Heart left ventricle (tissue), 16 donors: ENCODE results near the gene DNAJB9. TPM values are rescaled to one million over a fixed set of nuclear protein-coding genes. Genes with fewer than 3 reads are reported as not detected.

ENCODE experiments used
- ATAC-seq, 4 donors: fragments of 200-7000 bp; cut with Tn5 transposase; one replicate each; pipeline ENCODE4 v1.9.1; 2020 to 2022; ENCODE audit warnings: moderate library complexity in 4 of 4, mild to moderate bottlenecking in 3 of 4, moderate number of reproducible peaks in 1 of 4
- DNase-seq, 5 donors: peaks; one replicate each; pipeline ENCODE4 v3.0.0-alpha.2; 2020
- H3K27ac ChIP-seq, 12 donors: fragments of 200-600 bp; sonication (generic) in 4 of 12; one replicate each; pipeline versions ENCODE4 v1.5.0 to v1.8.0; 2016 to 2022; ENCODE audit warnings: mild to moderate bottlenecking in 2 of 12
- H3K27me3 ChIP-seq, 9 donors: fragments of 200-600 bp; sonication (generic) in 2 of 9; one replicate each; pipeline versions ENCODE4 v1.5.1 to v1.8.0; 2016 to 2022; ENCODE audit warnings: mild to moderate bottlenecking in 3 of 9
- H3K36me3 ChIP-seq, 9 donors: fragments of 200-600 bp; sonication (generic) in 2 of 9; one replicate each; pipeline versions ENCODE4 v1.5.0 to v1.8.0; 2018 to 2022; ENCODE audit warnings: mild to moderate bottlenecking in 2 of 9
- H3K4me1 ChIP-seq, 12 donors: fragments of 200-600 bp; sonication (generic) in 4 of 12; one replicate each; pipeline versions ENCODE4 v1.5.0 to v1.8.0; 2016 to 2022; ENCODE audit warnings: mild to moderate bottlenecking in 3 of 12
- H3K4me3 ChIP-seq, 12 donors: fragments of 200-600 bp; sonication (generic) in 4 of 12; one replicate each; pipeline versions ENCODE4 v1.5.0 to v1.8.0; 2017 to 2022; ENCODE audit warnings: mild to moderate bottlenecking in 9 of 12, moderate library complexity in 4 of 12
- H3K9me3 ChIP-seq, 12 donors: fragments of 200-600 bp; sonication (generic) in 4 of 12; one replicate each; pipeline versions ENCODE4 v1.5.0 to v1.8.0; 2016 to 2022; ENCODE audit warnings: mild to moderate bottlenecking in 1 of 12
- CTCF ChIP-seq, 12 donors: fragments of 200-600 bp; sonication (generic) in 4 of 12; IDR thresholded peaks; one replicate each; pipeline versions ENCODE4 v1.5.0 to v1.8.0; 2018 to 2022; ENCODE audit warnings: antibody characterized with exemption in 12 of 12, mild to moderate bottlenecking in 5 of 12
- POLR2A ChIP-seq, 2 donors: fragments of 450-650 bp; IDR thresholded peaks; one replicate each; pipeline ENCODE4 v1.6.1; 2017; ENCODE audit warnings: antibody characterized with exemption in 2 of 2, mild to moderate bottlenecking in 2 of 2, moderate library complexity in 2 of 2
- WGBS, 4 donors: extraction: QIAGEN DNeasy Blood & Tissue Kit in 2 of 4; methylation state at CpG; one replicate each; pipeline versions ENCODE4 v1.1.5 to v1.1.7; 2013 to 2018; 5-methylcytosine and 5-hydroxymethylcytosine counted together
- intact Hi-C, 10 donors: fragments of 100-400 bp; cut with DNase I; formaldehyde crosslinking; loops; one replicate each; pipeline versions ENCODE4 v1.11.1 to v1.14.2; 2022
- polyA plus RNA-seq, 2 donors: library from polyadenylated mRNA; stranded (reverse); fragments of 200-250 nt; gene quantifications; one replicate each; pipeline ENCODE4 v1.2.3, GENCODE V29; 2013
- total RNA-seq, 9 donors: library from RNA; depleted of rRNA in 2 of 9; stranded (reverse); fragments of >200 nt in 2 of 9; fragmentation: NEBNext Ultra II Directional in 3 of 9; extraction: Animal tissue kit (Norgen Biotek cat#: 25700) in 3 of 9; gene quantifications; one replicate each; pipeline versions ENCODE4 v1.1.0 to v1.2.4, GENCODE V29; 2016 to 2023
- donor health status: ischemic (EF 13 %, LVEDD 7.1; RV severe dilation, severe dysfunction).
- donor health status: healthy with polysubstance abuse.
- donor health status: DM: no; HTN: yes; CAD: no.
- donor health status: DM: no; HTN: no; CAD: no.
- donor health status: ischemic (EF 25% LVEDD 6.9; RV normal size, moderate dysfunction).
- donor health status: ischemic (EF 25% LVEDD 5.7; RV mildly dilated, moderate dysfunction).
- donor health status: healthy.
- donor health status: DM: yes; HTN: yes; CAD: no.
- donor health status: ischemic (EF 35%, LVEDD 5.7; RV mildly dilated, moderate dysfunction).
- donor health status: nonischemic (EF 11% LVEDD 7.7; RV severe dilation, severe dysfunction).
- donor health status: DM: yes; HTN: yes; CAD: no.
- donor health status: PGD.
- donor health status: ischemic (EF 29% LVEDD 5.4; RV normal size, mild dysfunction).
- donor health status: nonischemic (EF 23%, LVEDD 6.1; RV moderate dilation, normal function).

The DNAJB9 gene
- total and polyA plus RNA-seq, 11 donors, result 15.1 to 105 (median 51.5) TPM

- intact Hi-C loops, result no loop called here
- ATAC-seq, result no peak
Measured at GRCh38 chr7:108605559-108606201, 36.0 kb downstream of the DNAJB9 start.

GRCh38 chr7:108609643-108610042, 40.0 kb downstream of the DNAJB9 start:
- no peaks in the 10 kb centered on the region for H3K9me3 ChIP-seq
- TF ChIP-seq CTCF (IDR thresholded peaks at IDR 0.05), result no peak
- no peak for ATAC-seq
- DNase-seq, result no peak
- no peaks in the 10 kb centered on the region for H3K36me3 ChIP-seq
- H3K4me1 ChIP-seq, result no peaks in the 10 kb centered on the region
- intact Hi-C loops, result no loop called here
- WGBS, 4 donors, result 66 to 82% (median 73%) methylated on average over 2 of the region's 2 CpGs
- H3K27me3 ChIP-seq, result no peaks in the 10 kb centered on the region
- H3K27ac ChIP-seq, result no peak overlapping the region
- no peak overlapping the region for H3K4me3 ChIP-seq

More at GRCh38 chr7:108605559-108606201, 36.0 kb downstream of the DNAJB9 start:
- Histone ChIP-seq H3K27ac (no peak overlapping the region), H3K4me1 (no peaks in the 10 kb centered on the region), H3K4me3 (no peak overlapping the region), H3K27me3 (peaks cover 0 to 5% (median 0%) of the 10 kb centered on the region in 9 donors), H3K9me3 (no peaks in the 10 kb centered on the region), H3K36me3 (no peaks in the 10 kb centered on the region)
- no peak for TF ChIP-seq POLR2A (IDR thresholded peaks at IDR 0.05)
- DNase-seq, result no peak
- 76 to 78% (median 76%) methylated on average over 7 of the region's 7 CpGs for WGBS, 4 donors

- ATAC-seq, result no peak
- TF ChIP-seq CTCF (IDR thresholded peaks at IDR 0.05) (no peak), POLR2A (IDR thresholded peaks at IDR 0.05) (no peak)
- H3K4me3 ChIP-seq, result no peak overlapping the region
- no peaks in the 10 kb centered on the region for H3K36me3 ChIP-seq
- intact Hi-C loops, result no loop called here
- no peaks in the 10 kb centered on the region for H3K4me1 ChIP-seq
- no peaks in the 10 kb centered on the region for H3K9me3 ChIP-seq
- DNase-seq, result no peak
- WGBS, 4 donors, result 69 to 81% (median 75%) methylated on average over 4 of the region's 4 CpGs
- H3K27me3 ChIP-seq, result no peaks in the 10 kb centered on the region
- no peak overlapping the region for H3K27ac ChIP-seq
Measured at GRCh38 chr7:108611268-108611667, 41.6 kb downstream of the DNAJB9 start.

- 20 to 25% (median 22%) methylated on average over 5 of the region's 5 CpGs for WGBS, 4 donors
- peak in 1 of 4 donors; percentile 50 for ATAC-seq
- intact Hi-C loops, result no loop called here
Measured at GRCh38 chr7:108613147-108613948, 43.7 kb downstream of the DNAJB9 start.

More at GRCh38 chr7:108613147-108613948, 43.7 kb downstream of the DNAJB9 start:
- Histone ChIP-seq H3K4me3 (no peak overlapping the region), H3K9me3 (no peaks in the 10 kb centered on the region), H3K36me3 (no peaks in the 10 kb centered on the region), H3K27me3 (no peaks in the 10 kb centered on the region), H3K27ac (no peak overlapping the region), H3K4me1 (no peaks in the 10 kb centered on the region)
- no peak for DNase-seq
- TF ChIP-seq CTCF (IDR thresholded peaks at IDR 0.05), result peak; percentile 58 to 81 (median 73)
- TF ChIP-seq POLR2A (IDR thresholded peaks at IDR 0.05), result no peak
